ENCODE results near the gene SH3BGRL2. TPM values are rescaled to one million over a fixed set of nuclear protein-coding genes. Genes with fewer than 3 reads are reported as not detected.
"Not testable (repeated sequence)": the region's sequence is repeated elsewhere in the genome, so short reads cannot be mapped to it uniquely, and the experiment has no call there.

SH3BGRL2 gene
- total RNA-seq, 4 donors from 2014 or later: 54.7 to 177 (median 128) TPM

- H3K27me3 ChIP-seq: no peaks in the 10 kb centered on the region
- TF ChIP-seq POLR2A (IDR thresholded peaks at IDR 0.05) (no peak), EP300 (IDR thresholded peaks at IDR 0.05; ENCODE audit: low read depth) (no peak), POLR2AphosphoS5 (IDR thresholded peaks at IDR 0.05) (no peak)
- TF ChIP-seq, protein P1, sequence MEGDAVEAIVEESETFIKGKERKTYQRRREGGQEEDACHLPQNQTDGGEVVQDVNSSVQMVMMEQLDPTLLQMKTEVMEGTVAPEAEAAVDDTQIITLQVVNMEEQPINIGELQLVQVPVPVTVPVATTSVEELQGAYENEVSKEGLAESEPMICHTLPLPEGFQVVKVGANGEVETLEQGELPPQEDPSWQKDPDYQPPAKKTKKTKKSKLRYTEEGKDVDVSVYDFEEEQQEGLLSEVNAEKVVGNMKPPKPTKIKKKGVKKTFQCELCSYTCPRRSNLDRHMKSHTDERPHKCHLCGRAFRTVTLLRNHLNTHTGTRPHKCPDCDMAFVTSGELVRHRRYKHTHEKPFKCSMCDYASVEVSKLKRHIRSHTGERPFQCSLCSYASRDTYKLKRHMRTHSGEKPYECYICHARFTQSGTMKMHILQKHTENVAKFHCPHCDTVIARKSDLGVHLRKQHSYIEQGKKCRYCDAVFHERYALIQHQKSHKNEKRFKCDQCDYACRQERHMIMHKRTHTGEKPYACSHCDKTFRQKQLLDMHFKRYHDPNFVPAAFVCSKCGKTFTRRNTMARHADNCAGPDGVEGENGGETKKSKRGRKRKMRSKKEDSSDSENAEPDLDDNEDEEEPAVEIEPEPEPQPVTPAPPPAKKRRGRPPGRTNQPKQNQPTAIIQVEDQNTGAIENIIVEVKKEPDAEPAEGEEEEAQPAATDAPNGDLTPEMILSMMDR (IDR thresholded peaks at IDR 0.05): no peak
- no peak overlapping the region for H3K27ac ChIP-seq
- no peaks in the 10 kb centered on the region for H3K9me3 ChIP-seq
- intact Hi-C loops (cut with DNase I; ENCODE audit: low total_unique reads): no loop called here
- 88 to 100% methylated on average over 1 to 7 of the region's 7 CpGs for WGBS, 2 donors (ENCODE audit: low coverage in 1 of 2)
- peaks cover 0 to 9% (median 6%) of the 10 kb centered on the region in 4 donors for H3K4me1 ChIP-seq
- no peaks in the 10 kb centered on the region for H3K36me3 ChIP-seq
- in situ Hi-C loops (cut with MboI; ENCODE audit: low pct_ligation_motif_present in 1 of 4, low pct_unique_long_range_greater_than_20kb in 1 of 4, low sequenced_read_pairs in 3 of 4): no loop called here
- H3K4me3 ChIP-seq: no peak overlapping the region
- DNase-seq: no peak
Observed at GRCh38 chr6:79614326-79615305, 16.5 kb upstream of the SH3BGRL2 start.

DNA sequence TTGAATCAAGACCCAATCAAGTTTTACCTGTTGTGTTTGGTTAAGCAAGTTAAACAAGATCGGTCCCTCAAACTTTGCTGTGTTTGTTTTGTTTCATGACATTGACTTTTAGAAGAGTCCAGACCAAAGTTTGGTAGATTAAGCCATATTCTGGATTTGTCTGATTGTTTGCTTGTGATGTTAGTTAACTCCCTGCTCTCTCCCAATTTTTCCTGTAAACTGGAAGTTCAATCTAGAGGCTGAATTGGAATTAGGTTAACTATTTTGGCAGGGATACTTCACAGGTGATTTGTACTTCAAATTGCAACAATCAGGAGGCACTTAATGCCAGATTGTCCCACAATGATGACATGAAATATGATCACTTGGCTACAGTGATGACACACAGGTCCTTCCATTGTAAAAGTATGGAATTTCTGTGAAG, 13.6 kb upstream of the SH3BGRL2 start:
- 31 to 39% methylated on average over 1 of the region's 1 CpG for WGBS, 2 donors (ENCODE audit: low coverage in 1 of 2)
- in situ Hi-C loops (cut with MboI; ENCODE audit: low pct_ligation_motif_present in 1 of 4, low pct_unique_long_range_greater_than_20kb in 1 of 4, low sequenced_read_pairs in 3 of 4): no loop called here
- Histone ChIP-seq H3K27ac (no peak overlapping the region), H3K4me1 (no peaks in the 10 kb centered on the region), H3K27me3 (no peaks in the 10 kb centered on the region), H3K4me3 (no peak overlapping the region), H3K36me3 (no peaks in the 10 kb centered on the region), H3K9me3 (no peaks in the 10 kb centered on the region)
- TF ChIP-seq POLR2A (IDR thresholded peaks at IDR 0.05) (no peak), POLR2AphosphoS5 (IDR thresholded peaks at IDR 0.05) (no peak), EP300 (IDR thresholded peaks at IDR 0.05; ENCODE audit: low read depth) (no peak)
- TF ChIP-seq, protein P1 (IDR thresholded peaks at IDR 0.05): no peak
- intact Hi-C loops (cut with DNase I; ENCODE audit: low total_unique reads): no loop called here
- no peak for DNase-seq

- H3K27me3 ChIP-seq; H3K4me3 ChIP-seq; intact Hi-C loops (cut with DNase I; ENCODE audit: low total_unique reads); DNase-seq; H3K36me3 ChIP-seq; H3K9me3 ChIP-seq; in situ Hi-C loops (cut with MboI; ENCODE audit: low pct_ligation_motif_present in 1 of 4, low pct_unique_long_range_greater_than_20kb in 1 of 4, low sequenced_read_pairs in 3 of 4); H3K27ac ChIP-seq; H3K4me1 ChIP-seq: not testable (repeated sequence)
- WGBS, 2 donors (ENCODE audit: low coverage in 1 of 2): 85 to 86% methylated on average over 6 to 13 of the region's 13 CpGs
Observed at GRCh38 chr6:79618425-79618824, 12.7 kb upstream of the SH3BGRL2 start.

GRCh38 chr6:79621579-79621978, 9.6 kb upstream of the SH3BGRL2 start:
- H3K9me3 ChIP-seq: no peaks in the 10 kb centered on the region
- peaks cover 0 to 4% (median 0%) of the 10 kb centered on the region in 4 donors for H3K4me1 ChIP-seq
- H3K27me3 ChIP-seq: no peaks in the 10 kb centered on the region
- 91% methylated on average over 2 of the region's 2 CpGs; no CpG with 5 or more reads in 1 of the 2 donors for WGBS, 2 donors (ENCODE audit: low coverage in 1 of 2)
- intact Hi-C loops (cut with DNase I; ENCODE audit: low total_unique reads) (no loop called here), in situ Hi-C loops (cut with MboI; ENCODE audit: low pct_ligation_motif_present in 1 of 4, low pct_unique_long_range_greater_than_20kb in 1 of 4, low sequenced_read_pairs in 3 of 4) (no loop called here)
- H3K36me3 ChIP-seq: no peaks in the 10 kb centered on the region
- H3K4me3 ChIP-seq: no peak overlapping the region
- DNase-seq: no peak
- H3K27ac ChIP-seq: no peak overlapping the region
- TF ChIP-seq, protein P1 (IDR thresholded peaks at IDR 0.05): no peak
- TF ChIP-seq POLR2AphosphoS5 (IDR thresholded peaks at IDR 0.05) (no peak), EP300 (IDR thresholded peaks at IDR 0.05; ENCODE audit: low read depth) (no peak), POLR2A (IDR thresholded peaks at IDR 0.05) (no peak)
